ENCODE measurements around the gene RAPGEF1.

The RAPGEF1 gene

DNA sequence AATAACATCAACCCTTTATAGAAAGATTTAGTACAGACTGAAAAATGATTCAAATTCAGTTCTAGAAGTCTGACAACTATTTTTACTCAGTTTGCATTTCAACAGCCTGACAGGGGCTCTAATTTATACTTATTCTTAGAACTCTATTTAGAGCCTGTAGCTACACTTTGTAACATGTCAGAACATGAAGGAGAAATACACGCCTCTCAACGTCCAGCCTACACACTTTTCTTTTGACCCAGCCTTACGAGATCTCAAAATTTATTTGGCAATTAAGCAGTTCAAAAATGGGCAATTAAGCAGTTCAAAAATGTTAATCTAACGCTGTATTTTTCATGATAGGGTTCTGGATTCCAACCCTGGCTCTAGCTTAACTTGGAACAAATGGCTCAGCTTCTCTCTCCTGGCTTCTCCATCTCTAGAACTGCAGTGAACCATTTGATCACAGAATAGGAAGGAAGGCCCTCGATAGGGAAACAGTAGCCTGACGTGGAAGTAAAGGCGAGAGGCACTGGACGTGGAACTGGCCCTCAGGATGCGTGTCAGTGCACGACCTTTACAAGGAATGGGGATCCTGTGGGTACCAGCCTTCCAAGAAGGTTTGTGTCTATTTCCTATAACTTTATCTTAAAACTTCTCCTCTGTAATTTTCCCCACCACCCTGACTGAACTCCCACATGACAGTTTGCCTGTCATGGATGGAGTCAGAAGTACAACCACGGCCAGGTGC is 128.1 kb downstream of the RAPGEF1 start:
- in situ Hi-C loops (cut with MboI; ENCODE audit: low sequenced_read_pairs) = no loop called here

DNA sequence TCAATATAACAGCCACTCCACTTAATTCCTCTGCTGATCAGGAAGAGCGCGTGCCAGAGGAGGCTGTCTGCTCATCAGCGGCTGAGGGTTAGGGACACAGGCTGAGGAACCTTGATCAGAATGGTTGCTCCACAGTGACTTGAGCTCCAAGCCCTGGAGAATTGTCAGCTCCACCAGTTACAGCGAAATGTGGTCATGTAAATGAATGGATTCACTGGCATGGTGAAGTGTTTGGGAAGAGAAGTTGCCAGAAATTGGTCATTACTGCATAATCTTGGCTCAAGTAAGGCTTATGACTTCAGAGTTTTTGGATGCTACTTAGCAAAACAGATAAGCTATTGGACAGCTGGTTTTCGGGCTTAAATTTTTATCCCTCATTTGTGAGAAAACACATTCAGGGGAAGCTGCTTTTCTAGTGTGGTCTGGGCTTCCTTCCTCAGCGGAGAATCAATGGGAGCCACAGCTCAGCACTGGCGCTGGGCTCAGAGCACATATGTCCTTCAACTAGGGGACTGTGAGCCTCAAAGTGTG is 129.6 kb downstream of the RAPGEF1 start:
- in situ Hi-C loops (cut with MboI; ENCODE audit: low sequenced_read_pairs) = no loop called here

DNA sequence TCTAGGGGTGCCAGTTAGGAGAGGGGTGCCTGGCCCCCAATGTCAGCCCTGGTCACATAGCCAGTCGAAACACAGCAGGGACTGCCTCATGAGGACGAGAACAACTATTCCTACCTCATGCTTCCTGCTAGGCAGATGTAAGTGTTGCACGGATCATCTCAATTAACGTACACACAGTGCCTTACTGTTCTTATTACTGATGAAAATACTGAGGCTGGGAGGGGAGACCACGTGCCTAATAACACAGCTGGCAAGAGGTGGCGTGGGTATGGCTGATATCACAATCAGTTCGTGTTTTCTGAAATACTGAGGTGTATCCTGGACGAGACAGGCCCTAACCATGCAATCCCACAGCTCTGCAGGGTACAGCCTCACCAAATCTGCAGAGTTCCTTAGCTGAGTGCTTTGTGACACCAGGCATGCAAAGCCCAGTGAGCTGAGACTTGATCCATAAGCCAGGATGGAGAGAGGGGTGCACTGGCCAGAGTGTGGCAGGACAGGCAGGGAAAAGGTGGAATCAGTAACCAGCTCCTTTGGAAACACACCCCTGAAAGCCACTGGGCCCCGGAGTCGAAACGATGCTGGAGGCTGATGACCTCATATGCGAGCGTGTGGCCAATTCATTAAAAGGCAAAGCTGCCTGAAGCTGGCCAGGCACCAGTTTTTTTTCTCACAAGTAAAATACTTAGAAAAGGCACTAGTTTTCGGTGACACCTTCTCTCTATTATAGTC is 130.6 kb downstream of the RAPGEF1 start:
- in situ Hi-C loops (cut with MboI; ENCODE audit: low sequenced_read_pairs) = no loop called here

DNA sequence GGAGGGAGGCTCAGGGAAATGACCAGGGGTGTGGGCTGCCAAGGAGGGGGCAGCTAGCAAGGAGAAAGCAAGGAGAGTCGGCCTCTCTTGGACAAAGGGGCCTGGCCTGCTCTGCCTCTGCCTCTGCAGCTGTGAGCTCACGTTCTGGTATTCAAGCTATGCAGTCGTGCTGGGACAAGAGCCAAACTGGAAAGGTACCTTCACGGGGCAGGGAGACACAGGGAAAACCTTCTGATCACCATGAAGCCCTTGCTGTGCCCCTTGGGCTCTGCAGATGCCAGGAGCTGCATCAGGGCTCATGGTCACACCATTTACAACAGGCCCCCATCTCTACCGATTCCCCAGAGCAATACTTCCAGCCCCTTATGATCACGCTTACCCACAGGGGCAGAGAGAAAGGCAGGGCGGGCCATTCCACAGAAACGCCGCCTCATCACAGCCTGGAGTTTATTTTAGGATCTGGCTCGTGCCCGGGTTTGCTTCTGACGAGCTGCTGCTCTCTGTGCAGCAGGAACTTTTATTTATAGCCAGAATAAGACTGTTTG is 131.3 kb downstream of the RAPGEF1 start:
- in situ Hi-C loops (cut with MboI; ENCODE audit: low sequenced_read_pairs) = no loop called here

DNA sequence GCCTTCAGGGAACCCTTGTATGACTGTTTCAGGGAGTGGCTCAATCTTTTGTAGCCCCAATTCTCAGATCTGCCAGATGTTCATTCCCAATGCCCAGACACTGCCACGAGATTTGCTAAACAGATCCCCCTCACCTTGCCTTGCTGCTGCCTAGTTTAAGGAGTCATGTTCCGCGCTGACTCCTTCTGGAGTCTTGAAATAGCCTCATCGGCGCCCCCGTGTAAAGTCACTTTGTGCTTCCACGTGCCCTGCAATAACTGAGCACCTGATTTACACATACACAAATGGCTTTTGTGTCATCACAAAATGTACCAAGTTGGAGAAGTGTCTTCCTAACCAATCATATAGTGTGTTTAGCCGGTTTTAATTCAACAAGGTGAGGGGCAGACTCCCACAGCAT is 132.3 kb downstream of the RAPGEF1 start:
- in situ Hi-C loops (cut with MboI; ENCODE audit: low sequenced_read_pairs) = no loop called here

DNA sequence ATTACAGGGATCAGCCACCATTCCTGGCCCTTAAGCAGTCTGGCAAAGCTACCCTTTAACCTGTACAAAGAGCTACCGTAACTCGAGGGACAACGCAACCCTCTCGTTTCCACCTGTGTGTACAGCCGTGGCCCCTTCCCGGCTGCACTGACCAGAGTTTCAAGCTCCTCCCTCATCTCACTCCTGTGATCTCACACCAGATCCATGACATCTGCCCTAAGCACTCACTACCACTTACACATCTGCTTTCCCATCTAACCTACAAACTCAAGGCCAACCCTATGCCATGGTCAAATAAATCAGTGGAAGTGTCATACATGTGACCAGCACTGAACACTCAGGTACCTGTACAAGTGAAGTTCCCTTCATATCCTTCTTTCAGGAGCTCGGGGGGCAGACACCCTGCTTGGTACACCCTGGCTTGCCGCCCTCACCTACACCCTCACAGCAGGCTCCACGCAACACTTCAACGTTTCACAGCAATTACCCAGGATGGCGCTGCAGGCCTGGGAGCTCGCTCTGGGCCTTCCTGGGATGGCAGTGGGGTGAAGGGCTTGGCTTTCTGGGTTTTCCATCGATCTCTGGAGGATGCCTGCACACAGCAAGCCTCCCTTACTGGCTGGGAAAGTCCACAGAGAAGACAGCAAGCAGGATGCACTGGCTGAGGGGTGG is 132.8 kb downstream of the RAPGEF1 start:
- in situ Hi-C loops (cut with MboI; ENCODE audit: low sequenced_read_pairs) = no loop called here

DNA sequence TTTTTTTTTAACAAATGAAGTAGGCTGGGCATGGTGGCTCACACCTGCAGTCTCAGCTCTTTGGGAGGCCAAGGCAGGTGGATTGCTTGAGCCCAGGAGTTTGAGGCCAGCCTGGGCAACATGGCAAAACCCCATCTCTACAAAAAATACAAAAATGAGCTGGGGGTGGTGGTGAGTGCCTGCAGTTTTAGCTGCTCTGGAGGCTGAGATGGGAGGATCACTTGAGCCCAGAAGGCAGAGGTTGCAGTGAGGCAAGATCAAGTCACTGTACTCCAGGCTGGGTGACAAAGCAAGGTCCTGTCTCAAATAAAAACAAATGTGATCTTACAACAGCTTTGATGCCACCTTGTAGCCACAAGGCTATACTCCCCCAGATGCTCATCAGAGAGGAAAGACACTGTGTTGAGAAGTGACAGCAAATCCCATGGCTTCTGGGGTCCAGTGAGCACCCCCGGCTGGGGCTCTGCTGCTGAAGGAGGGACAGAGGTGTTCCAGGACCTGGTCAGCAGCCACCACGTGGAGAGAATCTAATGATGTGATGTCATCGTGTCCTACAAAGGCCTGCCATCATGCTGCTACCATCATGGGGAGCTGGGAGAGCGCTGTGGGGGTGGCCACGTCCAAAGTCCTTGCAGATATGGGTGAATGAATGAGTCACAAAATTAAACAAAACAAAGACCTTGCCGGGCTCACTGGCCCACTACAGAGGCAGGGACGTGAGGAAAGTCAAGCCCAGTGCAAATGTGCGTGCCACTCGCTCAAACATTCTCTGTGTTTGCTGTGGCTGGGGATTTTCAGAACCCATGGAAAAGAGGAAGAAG is 133.9 kb downstream of the RAPGEF1 start:
- in situ Hi-C loops (cut with MboI; ENCODE audit: low sequenced_read_pairs) = no loop called here

DNA sequence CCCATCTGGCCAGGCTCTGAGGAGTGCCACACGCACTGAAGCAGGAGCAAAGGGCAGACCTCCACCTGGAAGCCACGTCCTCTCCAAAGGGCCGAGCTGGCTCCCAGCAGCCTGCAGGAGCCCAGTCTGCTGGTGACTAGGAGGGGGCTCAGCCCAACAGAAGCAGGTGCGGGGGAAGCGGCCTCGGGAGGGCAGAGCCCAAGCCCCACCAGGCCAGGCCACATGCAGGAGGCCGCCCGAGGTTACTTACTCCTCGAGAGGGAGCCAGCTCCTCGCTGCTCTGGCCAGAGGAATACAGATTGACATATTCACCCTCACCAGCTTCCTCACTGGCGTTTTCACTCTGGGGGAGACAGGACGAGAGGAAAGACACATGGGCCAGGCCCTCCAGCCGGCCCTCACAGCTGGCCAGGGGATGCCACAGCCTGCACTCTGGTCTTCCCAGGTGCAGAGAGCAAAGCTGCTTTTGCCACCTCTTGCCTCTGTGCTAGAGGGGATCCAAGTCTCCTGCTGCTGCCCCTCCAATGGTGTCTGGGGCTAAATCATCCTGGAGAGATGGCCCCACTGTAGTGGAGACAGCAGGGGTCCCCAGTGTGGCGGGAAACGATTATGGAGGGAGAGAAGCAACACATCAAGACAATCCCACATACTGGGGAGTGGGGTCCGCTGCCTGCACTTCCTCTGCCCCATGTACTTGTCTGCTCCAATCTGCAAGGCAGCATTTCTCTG is 136.0 kb downstream of the RAPGEF1 start:
- in situ Hi-C loops (cut with MboI; ENCODE audit: low sequenced_read_pairs) = no loop called here

DNA sequence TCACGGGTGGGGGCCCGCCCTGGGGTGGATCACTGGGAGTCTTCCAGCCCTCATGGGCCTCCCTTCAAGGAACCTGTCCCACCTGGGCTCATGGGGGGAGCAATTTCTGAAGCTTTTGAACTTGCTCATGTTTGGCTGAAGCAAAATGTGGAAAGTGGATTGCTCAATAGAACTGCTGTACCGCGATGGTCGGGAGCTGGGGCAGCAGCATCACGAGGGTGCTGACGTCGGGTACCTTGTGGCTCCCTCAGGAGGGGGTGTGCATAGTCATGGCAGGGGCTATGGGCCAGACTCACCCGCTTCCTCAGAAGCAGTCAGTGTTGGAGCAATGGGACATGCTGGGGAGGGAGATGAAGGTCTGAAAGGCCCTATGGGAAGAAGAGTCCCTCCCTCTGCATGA is 136.7 kb downstream of the RAPGEF1 start:
- in situ Hi-C loops (cut with MboI; ENCODE audit: low sequenced_read_pairs) = no loop called here

DNA sequence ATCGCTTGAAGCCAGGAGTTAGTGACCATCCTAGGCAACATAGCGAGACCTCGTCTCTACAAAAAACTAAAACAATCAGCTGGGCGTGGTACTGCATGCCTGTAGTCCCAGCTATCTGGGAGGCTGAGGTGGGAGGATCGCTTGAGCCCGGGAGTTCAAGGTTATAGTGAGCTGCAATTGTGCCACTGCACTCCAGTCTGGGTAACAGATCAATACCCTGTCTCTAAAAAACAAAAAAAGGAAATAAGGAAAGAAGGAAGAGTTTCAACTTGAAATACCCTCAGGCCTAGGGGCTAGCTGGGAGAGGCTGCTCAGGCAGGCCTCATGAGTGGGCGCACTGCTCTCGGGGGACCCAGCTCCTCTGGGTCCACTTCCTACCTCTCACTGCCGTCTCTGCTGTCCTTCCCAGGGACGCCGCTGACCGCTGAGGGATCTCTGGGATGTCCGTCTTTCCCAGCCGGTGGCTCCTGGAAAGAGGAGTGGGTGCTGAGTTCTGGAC is 138.1 kb downstream of the RAPGEF1 start:
- in situ Hi-C loops (cut with MboI; ENCODE audit: low sequenced_read_pairs) = no loop called here

DNA sequence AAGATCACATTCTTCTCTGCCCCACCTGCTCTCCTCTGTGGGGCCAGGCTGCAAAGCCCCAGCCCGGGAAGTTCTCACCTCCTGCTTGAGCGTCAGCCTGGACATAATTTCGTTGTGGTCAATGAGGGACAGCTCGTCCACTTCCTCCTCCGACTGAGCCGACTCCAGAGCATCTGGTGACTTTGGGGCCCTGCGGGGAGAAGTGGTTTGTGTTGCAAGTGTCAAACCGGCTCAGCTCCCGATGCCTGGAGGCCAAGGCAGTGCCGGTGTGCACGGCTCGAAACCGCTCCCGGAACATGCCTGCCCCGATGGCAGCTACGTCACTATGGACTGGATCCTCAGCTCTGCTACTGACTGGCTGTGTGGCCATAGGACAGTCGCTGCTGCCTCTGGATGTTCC is 141.8 kb downstream of the RAPGEF1 start:
- in situ Hi-C loops (cut with MboI; ENCODE audit: low sequenced_read_pairs) = loop anchor here (25.0 kb wide), 1 partner anchor 664 kb away; no protein-coding TSS in a partner anchor

DNA sequence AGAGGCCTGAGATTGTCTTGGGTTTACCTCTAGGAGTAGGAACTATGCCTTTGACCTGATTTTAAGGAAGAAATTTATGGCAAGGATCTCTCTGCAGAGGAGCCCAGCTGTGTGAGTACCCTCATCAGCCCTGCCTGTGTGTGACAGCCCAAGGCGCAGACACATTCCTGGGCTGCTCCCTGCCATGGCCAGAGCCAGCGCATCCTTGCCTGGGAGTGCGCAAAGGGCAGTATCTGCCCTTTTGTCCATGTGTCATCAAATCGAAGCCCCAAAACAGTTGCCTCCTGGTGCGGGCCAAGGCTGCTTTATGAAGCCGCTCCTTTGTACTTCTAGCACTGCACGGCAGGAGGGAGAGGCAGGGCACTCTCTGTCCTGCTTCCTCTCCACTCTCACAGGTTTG is 142.6 kb downstream of the RAPGEF1 start:
- in situ Hi-C loops (cut with MboI; ENCODE audit: low sequenced_read_pairs) = loop anchor here (25.0 kb wide), 1 partner anchor 665 kb away; no protein-coding TSS in a partner anchor

DNA sequence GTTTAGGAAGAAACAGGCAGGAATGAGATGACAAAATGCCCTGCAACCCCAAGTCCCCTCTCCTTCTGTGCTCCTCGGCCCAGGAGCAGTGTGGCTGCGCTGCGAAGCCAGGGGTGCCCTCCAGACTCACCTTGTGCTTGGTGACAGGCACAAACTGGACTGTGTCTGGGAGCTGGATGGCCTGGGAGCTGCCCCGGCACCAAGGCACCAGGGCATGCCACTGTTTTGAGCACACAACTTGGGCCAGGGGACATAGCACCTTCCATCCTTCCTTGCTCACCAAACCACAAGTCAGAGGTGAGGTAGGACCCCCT is 143.5 kb downstream of the RAPGEF1 start:
- in situ Hi-C loops (cut with MboI; ENCODE audit: low sequenced_read_pairs) = loop anchor here (25.0 kb wide), 1 partner anchor 666 kb away; no protein-coding TSS in a partner anchor

DNA sequence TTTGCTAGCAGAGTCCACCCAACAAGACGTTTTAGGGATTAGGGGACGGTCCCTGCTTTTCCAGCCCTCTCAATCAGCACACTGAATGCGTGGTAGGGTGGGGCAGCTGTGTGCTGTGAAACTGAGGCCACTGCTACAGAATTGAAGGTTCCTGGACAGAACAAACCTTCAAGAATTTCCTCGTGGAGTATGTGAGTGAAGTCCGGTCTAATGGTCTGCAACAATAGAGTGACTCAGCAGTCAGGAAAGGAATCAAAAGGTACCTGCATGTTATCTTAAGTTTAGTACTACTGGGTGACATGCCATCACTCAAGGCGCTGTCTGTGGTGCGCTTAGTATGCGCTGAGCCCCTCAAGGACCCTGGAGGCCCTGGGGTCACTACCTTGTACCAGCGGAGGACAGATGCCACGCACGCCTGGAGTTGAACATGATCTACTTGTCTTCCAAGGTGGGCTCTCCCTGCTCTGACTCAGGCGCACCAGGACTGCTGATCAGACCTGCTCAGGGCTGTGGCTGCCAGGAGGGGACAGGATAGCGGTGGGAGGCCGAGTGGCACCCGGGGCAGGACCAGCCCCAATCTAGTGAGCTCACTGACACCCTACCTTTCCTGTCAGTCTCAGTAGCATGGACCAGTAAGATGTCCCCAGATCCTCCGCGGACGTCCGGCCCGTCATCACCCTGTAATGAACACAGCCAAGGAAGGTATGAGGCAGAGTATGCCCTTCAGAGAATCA is 144.0 kb downstream of the RAPGEF1 start:
- in situ Hi-C loops (cut with MboI; ENCODE audit: low sequenced_read_pairs) = loop anchor here (25.0 kb wide), 1 partner anchor 666 kb away; no protein-coding TSS in a partner anchor

DNA sequence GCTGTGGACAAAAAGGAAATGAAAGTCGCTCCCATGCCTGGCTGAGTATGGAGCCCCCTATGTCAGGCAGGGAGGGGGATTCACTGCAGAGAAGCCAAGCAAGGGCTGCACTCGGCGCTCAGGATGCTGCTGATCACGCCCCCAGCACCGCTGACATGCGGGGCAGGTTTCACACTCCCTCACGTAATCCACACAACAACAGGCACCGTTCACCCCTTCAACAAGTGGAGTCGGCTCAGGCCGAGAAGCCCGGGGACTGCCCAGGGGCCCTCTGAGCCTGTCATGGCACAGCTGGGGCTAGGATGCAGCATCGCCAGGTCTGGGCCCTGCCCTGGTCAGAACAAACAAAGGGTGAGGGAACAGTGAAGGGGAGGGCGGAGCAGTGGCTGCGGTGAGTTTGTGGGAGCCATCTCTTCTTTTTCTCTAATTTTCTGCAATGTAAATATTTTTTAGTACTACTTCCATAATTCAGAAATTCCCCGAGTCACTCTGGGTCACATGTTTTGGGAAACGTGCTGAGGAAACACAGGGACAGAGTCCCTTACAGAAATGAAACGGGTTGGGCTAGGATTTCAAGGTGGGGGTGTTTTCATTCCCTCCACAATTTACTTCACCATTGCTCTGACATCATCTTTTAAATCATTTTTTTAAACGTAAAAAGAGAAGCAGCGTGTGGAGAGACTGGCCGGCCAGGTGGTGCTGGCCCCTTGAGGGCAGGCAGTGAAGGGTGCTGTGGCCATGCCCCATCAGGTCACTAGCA is 144.8 kb downstream of the RAPGEF1 start:
- in situ Hi-C loops (cut with MboI; ENCODE audit: low sequenced_read_pairs) = loop anchor here (5.0 to 25.0 kb wide), 2 partner anchors 147 to 667 kb away; partner anchors contain the start of gene RAPGEF1

DNA sequence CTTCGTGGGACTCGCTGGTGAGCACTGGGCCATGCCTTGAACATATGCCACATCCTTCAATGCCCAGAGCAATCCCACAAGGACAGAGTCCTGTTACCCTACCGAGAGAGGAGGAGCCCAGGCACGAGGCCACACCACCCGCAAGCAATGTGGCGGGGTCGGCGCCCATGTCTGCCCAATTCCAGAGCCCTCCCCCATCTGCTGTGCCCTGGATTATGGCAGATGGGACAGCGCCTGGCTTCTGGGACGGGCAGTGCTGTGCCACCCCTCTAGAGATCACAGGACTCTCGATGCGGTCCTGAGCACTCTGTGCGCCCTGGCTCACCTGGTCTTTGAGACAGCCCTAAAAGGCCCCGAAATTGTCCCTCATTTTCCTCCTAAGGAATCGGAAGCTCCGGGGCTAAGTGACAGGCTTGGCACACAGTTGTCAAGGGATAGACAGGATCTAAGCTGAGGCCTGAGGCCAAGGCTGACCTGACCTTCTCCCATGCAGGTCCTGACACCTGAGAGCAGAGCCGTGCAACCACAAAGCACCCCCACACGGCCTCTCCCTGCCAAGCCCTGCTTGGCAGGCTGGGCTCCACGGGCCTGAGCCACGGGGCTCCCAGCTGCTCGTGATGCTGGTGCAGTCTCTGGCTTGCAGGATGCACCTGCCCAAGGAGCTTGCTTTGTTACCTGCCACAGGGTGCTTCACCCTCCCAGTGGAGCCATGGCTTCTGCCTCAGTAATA is 145.8 kb downstream of the RAPGEF1 start:
- in situ Hi-C loops (cut with MboI; ENCODE audit: low sequenced_read_pairs) = loop anchor here (5.0 to 25.0 kb wide), 2 partner anchors 148 to 668 kb away; partner anchors contain the start of gene RAPGEF1

Data from HL-60/S4 (cell line).